ENCODE data around the gene GPR35.

- TF ChIP-seq CTCF (IDR thresholded peaks at IDR 0.05) (peak; percentile 29 to 71 (median 56)), POLR2AphosphoS5 (IDR thresholded peaks at IDR 0.05) (peak; percentile 42 to 84)
These were observed 45.3 kb upstream of the GPR35 start for GRCh38 chr2:240579771-240580614.

All from upper lobe of left lung (tissue), 4 donors.